ENCODE measurements around the gene TTC33.

DNA sequence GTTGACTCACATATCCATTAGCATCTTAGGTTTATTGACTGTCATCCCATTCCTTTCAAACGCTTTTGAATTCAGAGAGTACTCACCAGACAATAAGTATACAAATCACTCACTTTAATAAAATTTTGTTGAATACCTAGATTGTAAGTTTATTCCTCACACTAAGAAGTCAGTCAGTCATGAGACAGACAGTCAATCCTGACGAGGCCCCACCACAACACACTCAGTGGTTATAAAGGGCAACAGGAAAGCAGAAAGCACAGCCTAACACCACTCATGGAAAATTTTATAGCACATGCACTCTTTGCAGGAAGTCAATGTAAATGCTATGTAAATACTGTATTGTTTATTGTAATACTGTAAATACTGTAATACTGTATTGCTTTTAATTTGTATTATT, 252.3 kb downstream of the TTC33 start:
- TF ChIP-seq POLR2A (IDR thresholded peaks at IDR 0.05) (no peak), POLR2AphosphoS5 (IDR thresholded peaks at IDR 0.05) (no peak)
- TF ChIP-seq, protein P1, sequence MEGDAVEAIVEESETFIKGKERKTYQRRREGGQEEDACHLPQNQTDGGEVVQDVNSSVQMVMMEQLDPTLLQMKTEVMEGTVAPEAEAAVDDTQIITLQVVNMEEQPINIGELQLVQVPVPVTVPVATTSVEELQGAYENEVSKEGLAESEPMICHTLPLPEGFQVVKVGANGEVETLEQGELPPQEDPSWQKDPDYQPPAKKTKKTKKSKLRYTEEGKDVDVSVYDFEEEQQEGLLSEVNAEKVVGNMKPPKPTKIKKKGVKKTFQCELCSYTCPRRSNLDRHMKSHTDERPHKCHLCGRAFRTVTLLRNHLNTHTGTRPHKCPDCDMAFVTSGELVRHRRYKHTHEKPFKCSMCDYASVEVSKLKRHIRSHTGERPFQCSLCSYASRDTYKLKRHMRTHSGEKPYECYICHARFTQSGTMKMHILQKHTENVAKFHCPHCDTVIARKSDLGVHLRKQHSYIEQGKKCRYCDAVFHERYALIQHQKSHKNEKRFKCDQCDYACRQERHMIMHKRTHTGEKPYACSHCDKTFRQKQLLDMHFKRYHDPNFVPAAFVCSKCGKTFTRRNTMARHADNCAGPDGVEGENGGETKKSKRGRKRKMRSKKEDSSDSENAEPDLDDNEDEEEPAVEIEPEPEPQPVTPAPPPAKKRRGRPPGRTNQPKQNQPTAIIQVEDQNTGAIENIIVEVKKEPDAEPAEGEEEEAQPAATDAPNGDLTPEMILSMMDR (IDR thresholded peaks at IDR 0.05), result no peak
